BJ (cell line): ENCODE data around the gene VGLL4. TPM values are rescaled to one million over a fixed set of nuclear protein-coding genes. Genes with fewer than 3 reads are reported as not detected.

ENCODE experiments used
- CTCF ChIA-PET: fragments of 350-600 bp; formaldehyde crosslinking; extraction: SDS; loops from one replicate; lab custom pipeline; 2021; ENCODE audit warnings: antibody characterized with exemption, inconsistent platforms; lab: Yijun Ruan, JAX
- POLR2A ChIA-PET: fragments of 300-600 bp; sonication (Branson Sonifier 250); formaldehyde crosslinking; extraction: SDS; loops from one replicate; lab custom pipeline; 2021; ENCODE audit warnings: antibody characterized with exemption; lab: Charles Lee
- DNase-seq: peaks from one replicate; pipeline ENCODE4 v3.0.0-alpha.2; 2011; ENCODE audit warnings: low read depth
- H3K27me3 ChIP-seq: 2 replicates; pipeline ENCODE4 v1.6.0; 2011; ENCODE audit warnings: low read length; ENCODE audit not compliant: control insufficient read depth, insufficient read depth
- H3K36me3 ChIP-seq: 2 replicates; pipeline ENCODE4 v1.5.1; 2011; ENCODE audit warnings: low read length; ENCODE audit not compliant: control insufficient read depth, insufficient read depth
- H3K4me3 ChIP-seq: 2 replicates; pipeline ENCODE4 v1.5.1; 2011; ENCODE audit warnings: low read depth, mild to moderate bottlenecking, control low read depth, low read length
- polyA plus RNA-seq: library from polyadenylated mRNA; depleted of rRNA; stranded (reverse); fragments of >200 nt; gene quantifications from 2 replicates; pipeline ENCODE4 v1.2.3, GENCODE V29; 2011
- TF ChIP-seq, protein P1 (sequence below): IDR thresholded peaks from 2 replicates; pipeline ENCODE4 v1.5.1; 2011; ENCODE audit warnings: low read depth, mild to moderate bottlenecking, control low read depth, inconsistent platforms, low read length, moderate library complexity; ENCODE audit not compliant: insufficient read depth

VGLL4 gene
- polyA plus RNA-seq, 1 experiment, result 31.3 TPM

- ChIA-PET CTCF (no interaction called here), POLR2A (no interaction called here)
- H3K36me3 ChIP-seq, result no peaks in the 10 kb centered on the region; the same call in 1 of the 2 replicates
- no peak for DNase-seq
- TF ChIP-seq, protein P1, sequence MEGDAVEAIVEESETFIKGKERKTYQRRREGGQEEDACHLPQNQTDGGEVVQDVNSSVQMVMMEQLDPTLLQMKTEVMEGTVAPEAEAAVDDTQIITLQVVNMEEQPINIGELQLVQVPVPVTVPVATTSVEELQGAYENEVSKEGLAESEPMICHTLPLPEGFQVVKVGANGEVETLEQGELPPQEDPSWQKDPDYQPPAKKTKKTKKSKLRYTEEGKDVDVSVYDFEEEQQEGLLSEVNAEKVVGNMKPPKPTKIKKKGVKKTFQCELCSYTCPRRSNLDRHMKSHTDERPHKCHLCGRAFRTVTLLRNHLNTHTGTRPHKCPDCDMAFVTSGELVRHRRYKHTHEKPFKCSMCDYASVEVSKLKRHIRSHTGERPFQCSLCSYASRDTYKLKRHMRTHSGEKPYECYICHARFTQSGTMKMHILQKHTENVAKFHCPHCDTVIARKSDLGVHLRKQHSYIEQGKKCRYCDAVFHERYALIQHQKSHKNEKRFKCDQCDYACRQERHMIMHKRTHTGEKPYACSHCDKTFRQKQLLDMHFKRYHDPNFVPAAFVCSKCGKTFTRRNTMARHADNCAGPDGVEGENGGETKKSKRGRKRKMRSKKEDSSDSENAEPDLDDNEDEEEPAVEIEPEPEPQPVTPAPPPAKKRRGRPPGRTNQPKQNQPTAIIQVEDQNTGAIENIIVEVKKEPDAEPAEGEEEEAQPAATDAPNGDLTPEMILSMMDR, result no peak
- no peaks in the 10 kb centered on the region for H3K27me3 ChIP-seq
- no peak overlapping the region for H3K4me3 ChIP-seq
Observed at GRCh38 chr3:11618904-11619303, 24.8 kb downstream of the VGLL4 start.

GRCh38 chr3:11616551-11616950 lies 27.2 kb downstream of the VGLL4 start:
- TF ChIP-seq, protein P1, result no peak
- POLR2A ChIA-PET, result no interaction called here
- CTCF ChIA-PET, result interaction anchor here (1.2 to 1.5 kb wide), 2 partner anchors 11 to 22 kb away, joined by 3 to 4 read pairs; no protein-coding TSS in a partner anchor
- Histone ChIP-seq H3K27me3 (no peaks in the 10 kb centered on the region), H3K4me3 (no peak overlapping the region), H3K36me3 (no peaks in the 10 kb centered on the region; the same call in 1 of the 2 replicates)
- no peak for DNase-seq

- H3K27me3 ChIP-seq, result no peaks in the 10 kb centered on the region
- DNase-seq, result no peak
- ChIA-PET CTCF (interaction anchor here (0.9 to 1.6 kb wide), 2 partner anchors 12 to 14 kb away, joined by 3 read pairs; no protein-coding TSS in a partner anchor), POLR2A (no interaction called here)
- TF ChIP-seq, protein P1, result no peak
- H3K4me3 ChIP-seq, result no peak overlapping the region
- no peaks in the 10 kb centered on the region; the same call in 1 of the 2 replicates for H3K36me3 ChIP-seq
Observed at GRCh38 chr3:11613851-11614487, 29.7 kb downstream of the VGLL4 start.

DNA sequence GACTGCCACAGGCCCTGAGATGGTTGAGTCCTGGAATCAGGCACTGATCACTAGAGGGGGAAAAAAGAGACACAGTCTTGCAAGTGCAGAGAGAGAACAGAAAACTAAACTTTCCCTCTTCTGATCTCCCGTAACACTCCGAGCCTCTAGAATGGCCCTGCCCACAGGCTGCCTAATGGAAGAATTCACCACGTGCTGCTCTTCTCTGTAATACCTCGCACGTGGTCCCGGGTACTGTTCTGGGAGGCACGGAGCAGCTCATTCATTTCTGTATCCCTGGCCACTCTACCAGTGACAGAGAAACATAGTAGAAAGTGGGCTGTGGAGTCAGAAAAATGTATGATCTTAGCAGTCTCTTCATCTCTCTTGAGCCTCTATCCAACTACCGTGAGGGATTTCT lies 30.4 kb downstream of the VGLL4 start:
- ChIA-PET CTCF (interaction anchor here (0.9 kb wide), 1 partner anchor 13 kb away, joined by 3 read pairs; no protein-coding TSS in a partner anchor), POLR2A (no interaction called here)
- Histone ChIP-seq H3K36me3 (no peaks in the 10 kb centered on the region; the same call in 1 of the 2 replicates), H3K4me3 (no peak overlapping the region), H3K27me3 (no peaks in the 10 kb centered on the region)
- no peak for DNase-seq
- TF ChIP-seq, protein P1, result no peak

GRCh38 chr3:11612515-11613188 lies 31.1 kb downstream of the VGLL4 start:
- TF ChIP-seq, protein P1, result no peak
- peak; percentile 42 for DNase-seq
- POLR2A ChIA-PET, result interaction anchor here (1.2 kb wide), 1 partner anchor 12 kb away, joined by 3 read pairs; no protein-coding TSS in a partner anchor
- CTCF ChIA-PET, result interaction anchor here (0.8 to 1.5 kb wide), 2 partner anchors 9 to 12 kb away, joined by 3 read pairs; no protein-coding TSS in a partner anchor
- Histone ChIP-seq H3K36me3 (no peaks in the 10 kb centered on the region; the same call in 1 of the 2 replicates), H3K4me3 (no peak overlapping the region), H3K27me3 (no peaks in the 10 kb centered on the region)
